HG02763 (cell line): Measurements from ENCODE around the gene NLRC5.
A peak's percentile ranks its signal among the peaks of the same experiment; 100 is the strongest.

Source experiments
- ATAC-seq: cut with Tn5 transposase; IDR thresholded peaks from one replicate; pipeline ENCODE4 v1.9.1; 2021; ENCODE audit warnings: mild to moderate bottlenecking, moderate library complexity; ENCODE audit not compliant: unreplicated experiment

The NLRC5 gene

GRCh38 chr16:57022445-57022844 lies 33.1 kb downstream of the NLRC5 start:
- no peak for ATAC-seq

GRCh38 chr16:57023541-57024249 lies 34.3 kb downstream of the NLRC5 start:
- no peak for ATAC-seq

GRCh38 chr16:57024894-57025680 lies 35.7 kb downstream of the NLRC5 start:
- ATAC-seq, result no peak

- no peak for ATAC-seq
Observed at GRCh38 chr16:57025941-57026777, 36.8 kb downstream of the NLRC5 start.

- ATAC-seq, result no peak
Observed at GRCh38 chr16:57026778-57027062, 37.4 kb downstream of the NLRC5 start.

GRCh38 chr16:57027067-57027466 lies 37.7 kb downstream of the NLRC5 start:
- no peak for ATAC-seq

GRCh38 chr16:57028086-57028485 lies 38.7 kb downstream of the NLRC5 start:
- ATAC-seq, result no peak

- no peak for ATAC-seq
Observed at GRCh38 chr16:57029161-57030160, 40.1 kb downstream of the NLRC5 start.

GRCh38 chr16:57030346-57030902 lies 41.1 kb downstream of the NLRC5 start:
- no peak for ATAC-seq

- no peak for ATAC-seq
Observed at GRCh38 chr16:57031156-57031555, 41.8 kb downstream of the NLRC5 start.

GRCh38 chr16:57032346-57032745 lies 43.0 kb downstream of the NLRC5 start:
- no peak for ATAC-seq

- no peak for ATAC-seq
Observed at GRCh38 chr16:57032931-57033330, 43.6 kb downstream of the NLRC5 start.

GRCh38 chr16:57036315-57036714 lies 47.0 kb downstream of the NLRC5 start:
- no peak for ATAC-seq

GRCh38 chr16:57036945-57037344 lies 47.6 kb downstream of the NLRC5 start:
- ATAC-seq, result no peak

- no peak for ATAC-seq
Observed at GRCh38 chr16:57038166-57038565, 48.8 kb downstream of the NLRC5 start.

- no peak for ATAC-seq
Observed at GRCh38 chr16:57039148-57039812, 49.9 kb downstream of the NLRC5 start.

GRCh38 chr16:57041182-57042156 lies 52.1 kb downstream of the NLRC5 start:
- ATAC-seq, result peak; percentile 32
